ENCODE data around the gene NCAPG2.

DNA sequence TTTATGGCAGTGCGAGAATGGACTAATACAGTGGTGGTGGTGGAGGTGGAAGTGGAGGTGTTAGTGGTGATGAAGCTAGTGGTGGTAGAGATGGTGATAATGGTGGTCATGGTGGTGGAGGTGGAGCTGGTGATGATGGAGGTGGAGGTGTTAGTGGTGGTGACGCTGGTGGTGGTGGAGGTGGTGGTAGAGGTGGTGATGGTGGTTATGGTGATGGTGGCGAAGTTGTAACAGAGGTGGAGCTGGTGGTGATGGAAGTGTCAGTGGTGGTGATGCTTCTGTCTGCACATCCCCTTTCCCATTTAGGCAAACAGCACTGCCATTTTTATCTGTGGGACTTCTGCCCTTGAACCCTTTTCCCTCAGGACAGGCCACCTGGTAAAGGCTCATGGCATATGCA is 109.5 kb downstream of the NCAPG2 start:
- no peak for TF ChIP-seq TCF12 (IDR thresholded peaks at IDR 0.05; ENCODE audit: low read depth, low read length)
- TF ChIP-seq EP300 (IDR thresholded peaks at IDR 0.05; ENCODE audit: borderline replicate concordance in 1 of 2, control insufficient read depth in 1 of 2, low read depth in 2 of 2, low read length in 2 of 2), result no peak
- TF ChIP-seq ZNF207 (IDR thresholded peaks at IDR 0.05; ENCODE audit: borderline replicate concordance), result no peak
